Mucosa of rectum (tissue), 2 donors: ENCODE measurements around the gene IRF2BP1.
"Not testable (repeated sequence)": the region's sequence is repeated elsewhere in the genome, so short reads cannot be mapped to it uniquely, and the experiment has no call there.

Experiments
- H3K27ac ChIP-seq, 2 donors: one replicate each; pipeline ENCODE4 v1.7.0; 2013; ENCODE audit warnings: inconsistent platforms in 2 of 2, low read depth in 2 of 2, low read length in 2 of 2
- H3K27me3 ChIP-seq, 2 donors: one replicate each; pipeline ENCODE4 v1.7.0; 2013; ENCODE audit warnings: low read length in 2 of 2; ENCODE audit not compliant: control insufficient read depth in 2 of 2, insufficient read depth in 2 of 2
- H3K36me3 ChIP-seq, 2 donors: one replicate each; pipeline ENCODE4 v1.7.0; 2013; ENCODE audit warnings: low read length in 2 of 2; ENCODE audit not compliant: control insufficient read depth in 2 of 2, insufficient read depth in 2 of 2
- H3K4me1 ChIP-seq, 2 donors: one replicate each; pipeline ENCODE4 v1.7.0; 2013; ENCODE audit warnings: low read length in 2 of 2, mild to moderate bottlenecking in 1 of 2; ENCODE audit not compliant: control insufficient read depth in 2 of 2, insufficient read depth in 2 of 2
- H3K4me3 ChIP-seq, 2 donors: one replicate each; pipeline ENCODE4 v1.7.0; 2013; ENCODE audit warnings: low read length in 2 of 2
- H3K9ac ChIP-seq, 2 donors: one replicate each; pipeline ENCODE4 v1.7.0; 2013; ENCODE audit warnings: low read length in 2 of 2, low read depth in 1 of 2, mild to moderate bottlenecking in 1 of 2
- H3K9me3 ChIP-seq, 2 donors: one replicate each; pipeline ENCODE4 v1.7.0; 2013; ENCODE audit warnings: low read length in 2 of 2; ENCODE audit not compliant: control insufficient read depth in 2 of 2
- donor health status: healthy.
- donor health status: Normal muscosa, but diverticular disease.

IRF2BP1 gene

GRCh38 chr19:45902651-45903625, 17.0 kb upstream of the IRF2BP1 start:
- peaks cover 4 to 12% of the 10 kb centered on the region in 2 donors for H3K36me3 ChIP-seq
- H3K27me3 ChIP-seq = no peaks in the 10 kb centered on the region
- peak overlapping the region; percentile 72 to 77 for H3K27ac ChIP-seq
- H3K9ac ChIP-seq = peak overlapping the region; percentile 69 to 82
- peaks cover 14 to 15% of the 10 kb centered on the region in 2 donors for H3K4me1 ChIP-seq
- H3K4me3 ChIP-seq = peak overlapping the region; percentile 87 to 92
- H3K9me3 ChIP-seq = no peaks in the 10 kb centered on the region

GRCh38 chr19:45901912-45902650, 16.1 kb upstream of the IRF2BP1 start, which contains the start of gene MYPOP:
Gene MYPOP, minus strand, starts transcription at chr19:45902613. Its CDS starts 840 bp downstream, at chr19:45901773.
- Histone ChIP-seq H3K36me3 (peaks cover 7 to 17% of the 10 kb centered on the region in 2 donors), H3K9ac (peak within 1 kb of the TSS; percentile 82 to 86), H3K4me1 (peaks cover 14 to 15% of the 10 kb centered on the region in 2 donors), H3K4me3 (peak within 1 kb of the TSS; percentile 87 to 92), H3K27me3 (no peaks in the 10 kb centered on the region), H3K9me3 (no peaks in the 10 kb centered on the region), H3K27ac (peak within 1 kb of the TSS; percentile 72 to 77)

GRCh38 chr19:45901432-45901911, 15.5 kb upstream of the IRF2BP1 start:
- peaks cover 8 to 17% of the 10 kb centered on the region in 2 donors for H3K36me3 ChIP-seq
- H3K27ac ChIP-seq = no peak overlapping the region
- H3K4me3 ChIP-seq = peak overlapping the region; percentile 60 to 80
- H3K9ac ChIP-seq = peak overlapping the region in 1 of 2 donors; percentile 27
- no peaks in the 10 kb centered on the region for H3K27me3 ChIP-seq
- H3K4me1 ChIP-seq = peaks cover 14 to 15% of the 10 kb centered on the region in 2 donors
- no peaks in the 10 kb centered on the region for H3K9me3 ChIP-seq

- Histone ChIP-seq H3K27ac (no peak overlapping the region), H3K9me3 (no peaks in the 10 kb centered on the region), H3K4me3 (peak overlapping the region in 1 of 2 donors; percentile 32), H3K9ac (no peak overlapping the region), H3K4me1 (peaks cover 14 to 15% of the 10 kb centered on the region in 2 donors), H3K27me3 (no peaks in the 10 kb centered on the region), H3K36me3 (peaks cover 8 to 17% of the 10 kb centered on the region in 2 donors)
Measured at GRCh38 chr19:45900738-45901431, 14.9 kb upstream of the IRF2BP1 start.

GRCh38 chr19:45899919-45900589, 14.1 kb upstream of the IRF2BP1 start:
- Histone ChIP-seq H3K4me3 (no peak overlapping the region), H3K9me3 (no peaks in the 10 kb centered on the region), H3K27ac (no peak overlapping the region), H3K36me3 (peaks cover 9 to 24% of the 10 kb centered on the region in 2 donors), H3K27me3 (no peaks in the 10 kb centered on the region), H3K9ac (no peak overlapping the region), H3K4me1 (peaks cover 14 to 15% of the 10 kb centered on the region in 2 donors)

GRCh38 chr19:45899253-45899652, 13.3 kb upstream of the IRF2BP1 start:
- Histone ChIP-seq H3K27ac (no peak overlapping the region), H3K9ac (no peak overlapping the region), H3K27me3 (no peaks in the 10 kb centered on the region), H3K4me3 (no peak overlapping the region), H3K4me1 (peaks cover 14 to 15% of the 10 kb centered on the region in 2 donors), H3K36me3 (peaks cover 11 to 27% of the 10 kb centered on the region in 2 donors), H3K9me3 (no peaks in the 10 kb centered on the region)

GRCh38 chr19:45897261-45897812, 11.4 kb upstream of the IRF2BP1 start:
- Histone ChIP-seq H3K9ac (no peak overlapping the region), H3K4me3 (no peak overlapping the region), H3K27ac (no peak overlapping the region), H3K27me3 (no peaks in the 10 kb centered on the region), H3K9me3 (no peaks in the 10 kb centered on the region), H3K36me3 (peaks cover 11 to 27% of the 10 kb centered on the region in 2 donors), H3K4me1 (peaks cover 6 to 9% of the 10 kb centered on the region in 2 donors)

- H3K27ac ChIP-seq = not testable (repeated sequence)
Measured at GRCh38 chr19:45895983-45896599, 10.2 kb upstream of the IRF2BP1 start.

More at GRCh38 chr19:45895983-45896599, 10.2 kb upstream of the IRF2BP1 start:
- not testable (repeated sequence) for H3K27me3 ChIP-seq, H3K4me1 ChIP-seq, H3K4me3 ChIP-seq, H3K9me3 ChIP-seq, H3K9ac ChIP-seq
- peaks cover 11 to 27% of the 10 kb centered on the region in 2 donors for H3K36me3 ChIP-seq
